K562 (cell line): Measurements from ENCODE around the gene MBIP. TPM values are rescaled to one million over a fixed set of nuclear protein-coding genes. Genes with fewer than 3 reads are reported as not detected.

Experiments used
- ATAC-seq: fragments of 200-7000 bp; cut with Tn5 transposase; 3 replicates; pipeline ENCODE4 v1.9.1; 2020; ENCODE audit warnings: moderate library complexity
- BruUV-seq: library from RNA; stranded (reverse); fragments of 400-500 nt; replicated peaks from 2 replicates; lab custom pipeline; 2021; lab: Mats Ljungman, UMichigan
- CTCF ChIA-PET: fragments of 300-600 bp; formaldehyde crosslinking; extraction: SDS; loops from one replicate; lab custom pipeline; 2021; ENCODE audit warnings: low intra/inter-chr PET ratio; lab: Yijun Ruan, JAX
- POLR2A ChIA-PET: fragments of 300-600, 350-650 bp; sonication (Branson Sonifier 250); formaldehyde crosslinking; extraction: SDS; loops from one replicate; lab custom pipeline; 2021; ENCODE audit warnings: antibody characterized with exemption, inconsistent platforms; lab: Yijun Ruan, JAX
- DNase-seq, 4 experiments: peaks; one replicate each; pipeline versions ENCODE4 v3.0.0 to v3.0.0-alpha.2; 2011 to 2018; ENCODE audit warnings: low spot score in 3 of 4, mixed read lengths in 3 of 4; ENCODE audit errors: extremely low read depth in 1 of 4
- FAIRE-seq: peaks from 2 replicates; lab custom pipeline; 2011; peaks lifted over from hg19 to GRCh38; lab: Jason Lieb, UNC
- H2AFZ ChIP-seq: 2 replicates; pipeline ENCODE4 v1.6.0; 2011; ENCODE audit warnings: low read depth, low read length, control low read depth, inconsistent platforms
- H3K27ac ChIP-seq: fragments of 200-600 bp; 3 replicates; pipeline ENCODE4 v1.8.0; 2011; ENCODE audit warnings: low read depth, mild to moderate bottlenecking, control low read depth, inconsistent platforms, low read length, moderate library complexity, mixed read lengths; ENCODE audit errors: extremely low read depth
- H3K27me3 ChIP-seq, 2 experiments: fragments of 300-600 bp in 1 of 2; 2 replicates in 1 of 2; 3 replicates in 1 of 2; pipeline versions ENCODE4 v1.6.0 to v1.8.0; 2011; ENCODE audit warnings: inconsistent platforms in 2 of 2, low read length in 2 of 2, mild to moderate bottlenecking in 1 of 2, mixed read lengths in 1 of 2, moderate library complexity in 1 of 2; ENCODE audit not compliant: control insufficient read depth in 2 of 2, insufficient read depth in 2 of 2
- H3K36me3 ChIP-seq: fragments of 300-600 bp; 3 replicates; pipeline ENCODE4 v1.8.0; 2011; ENCODE audit warnings: mild to moderate bottlenecking, low read length, inconsistent platforms; ENCODE audit not compliant: control insufficient read depth, insufficient read depth
- H3K4me1 ChIP-seq, 2 experiments: fragments of 200-600 bp in 1 of 2; replicated peaks in 1 of 2; 2 replicates in 1 of 2; 3 replicates in 1 of 2; pipeline versions ENCODE4 v1.5.1 to v1.8.0; 2011; ENCODE audit warnings: inconsistent platforms in 2 of 2, low read length in 2 of 2, mild to moderate bottlenecking in 1 of 2, mixed read lengths in 1 of 2, moderate library complexity in 1 of 2; ENCODE audit not compliant: control insufficient read depth in 2 of 2, insufficient read depth in 2 of 2
- H3K4me2 ChIP-seq: 2 replicates; pipeline ENCODE4 v1.6.1; 2011; ENCODE audit warnings: low read length, control low read depth, inconsistent platforms, mixed read lengths; ENCODE audit not compliant: insufficient read depth
- H3K4me3 ChIP-seq: fragments of 200-600 bp; sonication (generic), shearing (Covaris generic); 2 replicates; pipeline ENCODE4 v1.5.1; 2016; ENCODE audit warnings: control low read depth, inconsistent platforms
- H3K79me2 ChIP-seq: fragments of 200-600 bp; 3 replicates; pipeline ENCODE4 v1.8.0; 2011; ENCODE audit warnings: low read length, inconsistent platforms; ENCODE audit not compliant: control insufficient read depth, insufficient read depth
- H3K9ac ChIP-seq, 2 experiments: 2 replicates each; pipeline versions ENCODE4 v1.6.0 to v1.6.1; 2011; ENCODE audit warnings: low read depth in 2 of 2, low read length in 2 of 2, control low read depth in 1 of 2, inconsistent platforms in 1 of 2, mild to moderate bottlenecking in 1 of 2, mixed read lengths in 1 of 2; ENCODE audit not compliant: insufficient read depth in 1 of 2
- H3K9me1 ChIP-seq: one replicate; pipeline ENCODE4 v1.6.0; 2011; ENCODE audit warnings: inconsistent platforms, mild to moderate bottlenecking, low read length, moderate library complexity; ENCODE audit not compliant: control insufficient read depth, insufficient read depth
- H3K9me3 ChIP-seq: replicated peaks from 2 replicates; pipeline ENCODE4 v1.5.1; 2011; ENCODE audit warnings: low read depth, low read length, inconsistent platforms; ENCODE audit not compliant: control insufficient read depth, insufficient read depth
- H4K20me1 ChIP-seq: replicated peaks from 2 replicates; pipeline ENCODE4 v1.6.1; 2011; ENCODE audit warnings: low read length, inconsistent platforms, mixed read lengths; ENCODE audit not compliant: control insufficient read depth, insufficient read depth
- C11orf30 ChIP-seq: fragments of 450-650 bp; IDR thresholded peaks from 2 replicates; pipeline ENCODE4 v1.6.1; 2016; ENCODE audit warnings: low read depth, mild to moderate bottlenecking
- FOXK2 ChIP-seq, 2 experiments: fragments of 450-650 bp; IDR thresholded peaks in 1 of 2; conservative IDR thresholded peaks in 1 of 2; 2 replicates each; pipeline ENCODE4 v1.6.1; 2016; ENCODE audit warnings: low read depth in 2 of 2, mild to moderate bottlenecking in 1 of 2
- KDM2B ChIP-seq: fragments of 250-450 bp; sonication (Bioruptor Pico); IDR thresholded peaks from 2 replicates; pipeline ENCODE4 v1.8.0; 2021; ENCODE audit warnings: mild to moderate bottlenecking, moderate library complexity
- MCM3 ChIP-seq: fragments of 450-650 bp; IDR thresholded peaks from 2 replicates; pipeline ENCODE4 v1.6.1; 2016
- MTF1 ChIP-seq: fragments of 250-450 bp; sonication (Bioruptor Pico); IDR thresholded peaks from 2 replicates; pipeline ENCODE4 v1.9.0; 2021; ENCODE audit warnings: moderate library complexity, mild to moderate bottlenecking, inconsistent platforms, borderline replicate concordance
- NCOA4 ChIP-seq: fragments of 450-650 bp; IDR thresholded peaks from 2 replicates; pipeline ENCODE4 v1.6.1; 2018; ENCODE audit warnings: mild to moderate bottlenecking; ENCODE audit not compliant: partially characterized antibody
- SAP30 ChIP-seq: fragments of 200-600 bp; sonication (generic); IDR thresholded peaks from 2 replicates; pipeline ENCODE4 v1.6.1; 2012; ENCODE audit warnings: borderline replicate concordance, low read depth, mild to moderate bottlenecking, moderate library complexity, low read length, control low read depth, inconsistent platforms; ENCODE audit not compliant: insufficient read depth, poor library complexity, severe bottlenecking
- SETDB1 ChIP-seq: IDR thresholded peaks from one replicate; pipeline ENCODE4 v1.6.1; 2012; ENCODE audit warnings: low read length, control low read depth, inconsistent platforms
- SMAD2 ChIP-seq: fragments of 150-350 bp; IDR thresholded peaks from 2 replicates; pipeline ENCODE4 v1.6.1; 2014; ENCODE audit warnings: low read depth, mild to moderate bottlenecking, low read length
- SMARCC2 ChIP-seq: fragments of 450-650 bp; IDR thresholded peaks from 2 replicates; pipeline ENCODE4 v1.6.1; 2017; ENCODE audit warnings: antibody characterized with exemption, moderate library complexity, mild to moderate bottlenecking, low read depth
- SRSF7 ChIP-seq: fragments of 200-400 bp; formaldehyde crosslinking; optimal IDR thresholded peaks from 2 replicates; pipeline ENCODE3; 2017; ENCODE audit warnings: mild to moderate bottlenecking, low read depth, low read length
- TAF9B ChIP-seq: fragments of 450-650 bp; IDR thresholded peaks from 2 replicates; pipeline ENCODE4 v1.6.1; 2018; ENCODE audit warnings: mild to moderate bottlenecking; ENCODE audit not compliant: partially characterized antibody
- TARDBP ChIP-seq: fragments of 450-650 bp; IDR thresholded peaks from 2 replicates; pipeline ENCODE4 v1.6.1; 2016
- TBP ChIP-seq: optimal IDR thresholded peaks from 2 replicates; pipeline ENCODE3; 2011; ENCODE audit warnings: low read depth, low read length, improper control_type of control experiment
- THAP12 ChIP-seq: fragments of 250-450 bp; sonication (Bioruptor Pico); IDR thresholded peaks from 2 replicates; pipeline ENCODE4 v1.9.0; 2021; ENCODE audit warnings: mild to moderate bottlenecking, inconsistent platforms
- ZNF408 ChIP-seq: fragments of 250-450 bp; sonication (Bioruptor Pico); IDR thresholded peaks from 2 replicates; pipeline ENCODE4 v1.4.0; 2020; ENCODE audit warnings: low read depth, mild to moderate bottlenecking, moderate library complexity
- WGBS: fragments of 100-300 bp; shearing (Covaris generic); methylation state at CpG from one replicate; pipeline ENCODE4 v1.1.6; 2016; ENCODE audit warnings: low coverage, mixed read lengths; ENCODE audit not compliant: insufficient coverage; ENCODE audit errors: missing lambda C conversion rate; 5-methylcytosine and 5-hydroxymethylcytosine counted together
- in situ Hi-C: fragments of 300-500 bp; cut with MboI; formaldehyde crosslinking; loops from 4 replicates; pipeline ENCODE4 v1.15.0; 2018; ENCODE audit warnings: inconsistent platforms, mixed read lengths
- intact Hi-C: fragments of 100-400 bp; cut with micrococcal nuclease; formaldehyde crosslinking; loops from 2 replicates; pipeline ENCODE4 v1.14.2; 2022
- polyA plus RNA-seq, 8 experiments: library from polyadenylated mRNA; depleted of rRNA in 4 of 8; stranded (reverse) in 5 of 8; unstranded in 3 of 8; fragments of >200 nt; fragmentation: Nextera tagmentation in 2 of 8; fragmentation: Illumina TruSeq in 1 of 8; extraction: Ambion mirVana in 2 of 8; extraction: Trizol in 1 of 8; gene quantifications; 2 replicates each; pipeline versions ENCODE4 v1.2.1 to v1.2.3, GENCODE V29; 2011 to 2014; ENCODE audit warnings: inconsistent platforms in 1 of 8, missing spikeins in 1 of 8
- total RNA-seq, 7 experiments: library from RNA; depleted of rRNA in 6 of 7; stranded (reverse); fragments of >200 nt in 6 of 7; fragmentation: Illumina TruSeq in 2 of 7; extraction: Trizol in 2 of 7; gene quantifications; 2 replicates each; pipeline versions ENCODE4 v1.2.1 to v1.2.3, GENCODE V29; 2011 to 2021; ENCODE audit warnings: low replicate concordance in 1 of 7

The MBIP gene
- total and polyA plus RNA-seq, 9 of the 15 experiments (the other 6 are each of a cell fraction or from before 2014, with no cell fraction given) = 8.4 to 31.1 (median 19.4) TPM

GRCh38 chr14:36365766-36366165 lies 45.3 kb upstream of the MBIP start:
- FAIRE-seq (no peak), DNase-seq (no peak), ATAC-seq (no peak)
- H3K36me3 ChIP-seq = no peaks in the 10 kb centered on the region
- H3K4me2 ChIP-seq = no peak overlapping the region
- no peak overlapping the region for H2AFZ ChIP-seq
- in situ Hi-C loops (no loop called here), intact Hi-C loops (no loop called here)
- H3K9ac ChIP-seq = no peak overlapping the region
- TF ChIP-seq THAP12 = no peak
- no peak for TF ChIP-seq SETDB1
- TF ChIP-seq ZNF408 (CRISPR knock-in tag) = no peak
- no peak for TF ChIP-seq NCOA4
- no peak for TF ChIP-seq TARDBP
- no peak for TF ChIP-seq TBP
- no peak for TF ChIP-seq MCM3
- no peak for TF ChIP-seq MTF1 (CRISPR knock-in tag)
- no peak for TF ChIP-seq KDM2B
- TF ChIP-seq SMARCC2 = no peak
- no peak for TF ChIP-seq SMAD2
- no peak for TF ChIP-seq SAP30
- TF ChIP-seq FOXK2 (conservative IDR thresholded peaks at IDR 0.05 in 1 of 2, IDR thresholded peaks at IDR 0.05 in 1 of 2; ENCODE audit: low read depth in 2 of 2) = no peak
- TF ChIP-seq C11orf30 = no peak
- no peak for TF ChIP-seq SRSF7
- TF ChIP-seq TAF9B = no peak
- H3K9me1 ChIP-seq = no peaks in the 10 kb centered on the region
- WGBS = 0% methylated on average over 2 of the region's 2 CpGs
- POLR2A ChIA-PET = interaction anchor here (0.7 kb wide), 1 partner anchor 204 kb away, joined by 3 read pairs; no protein-coding TSS in a partner anchor
- H3K79me2 ChIP-seq = no peaks in the 10 kb centered on the region
- no peak overlapping the region for H3K4me3 ChIP-seq
- H3K4me1 ChIP-seq = no peaks in the 10 kb centered on the region; a peak in 2 of 5 replicates
- no peaks in the 10 kb centered on the region for H4K20me1 ChIP-seq
- no peaks in the 10 kb centered on the region for H3K27me3 ChIP-seq
- BruUV-seq = no TSS peak
- CTCF ChIA-PET = no interaction called here
- H3K27ac ChIP-seq = no peak overlapping the region
- H3K9me3 ChIP-seq = no peaks in the 10 kb centered on the region
